Esophagus mucosa (tissue), 1 donor: ENCODE measurements around the gene COL4A6. TPM values are rescaled to one million over a fixed set of nuclear protein-coding genes. Genes with fewer than 3 reads are reported as not detected.

ENCODE experiments used
- ATAC-seq: fragments of 200-7000 bp; cut with Tn5 transposase; one replicate; pipeline ENCODE4 v1.9.1; 2020
- total RNA-seq: library from RNA; stranded (reverse); gene quantifications from one replicate; pipeline ENCODE4 v1.2.4, GENCODE V29; 2023
- donor health status: DM: yes; HTN: yes; CAD: no.

Gene COL4A6
- total RNA-seq, 1 donor from 2014 or later, result 3.1 TPM

- no peak for ATAC-seq
These were observed 281.2 kb downstream of the COL4A6 start for GRCh38 chrX:108156934-108157466.

GRCh38 chrX:108156082-108156481 is 282.1 kb downstream of the COL4A6 start:
- no peak for ATAC-seq

- ATAC-seq, result no peak
These were observed 289.7 kb downstream of the COL4A6 start for GRCh38 chrX:108148524-108148923.

GRCh38 chrX:108138814-108139702 is 299.2 kb downstream of the COL4A6 start:
- no peak for ATAC-seq

- ATAC-seq, result no peak
These were observed 303.5 kb downstream of the COL4A6 start for GRCh38 chrX:108134724-108135123.

GRCh38 chrX:108132876-108133275 is 305.3 kb downstream of the COL4A6 start:
- ATAC-seq, result no peak

- ATAC-seq, result no peak
These were observed 306.2 kb downstream of the COL4A6 start for GRCh38 chrX:108132034-108132433.

GRCh38 chrX:108131471-108131870 is 306.8 kb downstream of the COL4A6 start:
- peak; percentile 52 for ATAC-seq

- ATAC-seq, result no peak
These were observed 307.3 kb downstream of the COL4A6 start for GRCh38 chrX:108130889-108131288.

GRCh38 chrX:108127152-108127551 is 311.1 kb downstream of the COL4A6 start:
- no peak for ATAC-seq

GRCh38 chrX:108126661-108127060 is 311.6 kb downstream of the COL4A6 start:
- ATAC-seq, result no peak

- no peak for ATAC-seq
These were observed 314.4 kb downstream of the COL4A6 start for GRCh38 chrX:108123591-108124366.

- peak; percentile 76 for ATAC-seq
These were observed 315.5 kb downstream of the COL4A6 start for GRCh38 chrX:108122748-108123147.

GRCh38 chrX:108121291-108121690 is 316.9 kb downstream of the COL4A6 start:
- ATAC-seq, result no peak

GRCh38 chrX:108117988-108118387 is 320.2 kb downstream of the COL4A6 start:
- no peak for ATAC-seq

GRCh38 chrX:108114541-108114940 is 323.7 kb downstream of the COL4A6 start:
- ATAC-seq, result no peak

Other genes with a start within 250 kb of the COL4A6 start
- 18.9 TPM for gene COL4A5, start 1.4 kb upstream of the COL4A6 start, total RNA-seq